GM13977 (cell line): ENCODE data around the gene ELOVL5.

Experiments used
- DNase-seq: peaks from one replicate; pipeline ENCODE4 v3.0.0; 2012; ENCODE audit warnings: low spot score
- CTCF ChIP-seq: IDR thresholded peaks from 2 replicates; pipeline ENCODE4 v1.5.1; 2012; ENCODE audit warnings: mild to moderate bottlenecking, control low read depth; ENCODE audit not compliant: insufficient read depth; ENCODE audit errors: extremely low read depth, missing control alignments
- in situ Hi-C: fragments of 300-500 bp; cut with MboI; formaldehyde crosslinking; loops from one replicate; pipeline ENCODE4 v1.12.0; 2022; ENCODE audit warnings: low sequenced_read_pairs, low pct_unique_long_range_greater_than_20kb, mixed read lengths, inconsistent platforms; ENCODE audit not compliant: unreplicated experiment

Gene ELOVL5

DNA sequence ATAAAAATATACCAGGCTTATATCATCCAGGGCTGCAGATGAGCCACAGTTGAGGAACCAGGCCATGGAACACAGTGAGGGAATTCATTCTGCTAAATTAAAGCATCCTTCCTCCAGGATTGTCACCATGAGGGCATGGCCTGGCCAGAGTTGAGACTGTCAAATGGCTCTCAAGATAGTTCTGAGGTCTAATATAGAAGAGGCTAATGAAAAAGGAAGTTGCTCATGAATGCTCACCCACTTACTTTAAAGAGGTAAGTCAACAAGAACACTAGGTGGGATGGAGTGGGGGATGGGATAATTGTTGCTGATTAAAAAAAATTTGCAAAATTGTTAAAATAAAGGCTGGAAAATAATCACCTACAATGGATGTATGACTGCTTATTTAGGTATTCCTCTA is 128.1 kb downstream of the ELOVL5 start:
- DNase-seq: no peak
- TF ChIP-seq CTCF: no peak
- in situ Hi-C loops: no loop called here
